NCI-H2029 treated with DMSO at 0.1 percent for 48 hours (cell line): ENCODE results near the gene CASK.

Experiments
- DNase-seq: peaks from one replicate; lab custom pipeline; 2025; lab: John Stamatoyannopoulos, UW

The CASK gene

GRCh38 chrX:41909068-41909467 is 14.3 kb downstream of the CASK start:
- no peak for DNase-seq

GRCh38 chrX:41906515-41907187 is 16.7 kb downstream of the CASK start:
- DNase-seq, result no peak

- no peak for DNase-seq
These were observed 19.8 kb downstream of the CASK start for GRCh38 chrX:41903544-41903943.

- no peak for DNase-seq
These were observed 23.0 kb downstream of the CASK start for GRCh38 chrX:41900321-41900720.

- no peak for DNase-seq
These were observed 27.5 kb downstream of the CASK start for GRCh38 chrX:41895826-41896225.

- DNase-seq, result no peak
These were observed 33.3 kb downstream of the CASK start for GRCh38 chrX:41890026-41890423.

- no peak for DNase-seq
These were observed 33.9 kb downstream of the CASK start for GRCh38 chrX:41889317-41890025.

- no peak for DNase-seq
These were observed 35.7 kb downstream of the CASK start for GRCh38 chrX:41887691-41888090.

- DNase-seq, result no peak
These were observed 37.6 kb downstream of the CASK start for GRCh38 chrX:41885724-41886123.

- DNase-seq, result no peak
These were observed 42.2 kb downstream of the CASK start for GRCh38 chrX:41881166-41881565.

GRCh38 chrX:41877167-41877566 is 46.2 kb downstream of the CASK start:
- DNase-seq, result no peak

- no peak for DNase-seq
These were observed 48.2 kb downstream of the CASK start for GRCh38 chrX:41875142-41875541.

GRCh38 chrX:41870719-41871151 is 52.6 kb downstream of the CASK start:
- no peak for DNase-seq

- DNase-seq, result no peak
These were observed 54.9 kb downstream of the CASK start for GRCh38 chrX:41868392-41868977.

- DNase-seq, result no peak
These were observed 59.8 kb downstream of the CASK start for GRCh38 chrX:41863343-41864203.

GRCh38 chrX:41862562-41863184 is 60.7 kb downstream of the CASK start:
- DNase-seq, result no peak

- DNase-seq, result no peak
These were observed 65.1 kb downstream of the CASK start for GRCh38 chrX:41858161-41858775.

GRCh38 chrX:41857670-41858069 is 65.7 kb downstream of the CASK start:
- DNase-seq, result no peak

- DNase-seq, result no peak
These were observed 76.6 kb downstream of the CASK start for GRCh38 chrX:41846714-41847113.

- no peak for DNase-seq
These were observed 85.9 kb downstream of the CASK start for GRCh38 chrX:41837270-41837944.

GRCh38 chrX:41828826-41829225 is 94.5 kb downstream of the CASK start:
- no peak for DNase-seq
